HFFc6 (cell line): ENCODE results near the gene CC2D2B. TPM values are rescaled to one million over a fixed set of nuclear protein-coding genes. Genes with fewer than 3 reads are reported as not detected.

Experiments used
- DNase-seq: peaks from one replicate; pipeline ENCODE4 v3.0.0-alpha.2; 2018
- H3K27ac Mint-ChIP-seq: 2 replicates; pipeline ENCODE4 v1.8.0; 2020; ENCODE audit warnings: mild to moderate bottlenecking, mixed read lengths
- H3K27me3 Mint-ChIP-seq: 2 replicates; pipeline ENCODE4 v1.8.0; 2021; ENCODE audit warnings: mild to moderate bottlenecking, moderate library complexity, mixed read lengths; ENCODE audit not compliant: insufficient read depth
- H3K36me3 Mint-ChIP-seq: 2 replicates; pipeline ENCODE4 v1.8.0; 2021; ENCODE audit warnings: low read depth, mixed read lengths
- H3K4me1 Mint-ChIP-seq: 2 replicates; pipeline ENCODE4 v1.8.0; 2020; ENCODE audit warnings: low read depth, mixed read lengths
- H3K4me3 Mint-ChIP-seq: 2 replicates; pipeline ENCODE4 v1.8.0; 2020; ENCODE audit warnings: mild to moderate bottlenecking, moderate library complexity, mixed read lengths
- H3K9me3 Mint-ChIP-seq: 2 replicates; pipeline ENCODE4 v1.8.0; 2020; ENCODE audit warnings: mild to moderate bottlenecking, mixed read lengths
- CTCF ChIP-seq: fragments of 200-600 bp; sonication (generic); IDR thresholded peaks from 2 replicates; pipeline ENCODE4 v1.5.0; 2021; ENCODE audit warnings: antibody characterized with exemption, mild to moderate bottlenecking
- total RNA-seq, 6 experiments: library from RNA; stranded (reverse); fragmentation: NEBNext Ultra II Directional; extraction: Animal tissue kit (Norgen Biotek cat#: 25700); gene quantifications; 2 replicates in 1 of 6; 3 replicates in 5 of 6; pipeline ENCODE4 v1.2.3, GENCODE V29; 2021

Gene CC2D2B
- total RNA-seq, 6 experiments from 2014 or later: not detected

DNA sequence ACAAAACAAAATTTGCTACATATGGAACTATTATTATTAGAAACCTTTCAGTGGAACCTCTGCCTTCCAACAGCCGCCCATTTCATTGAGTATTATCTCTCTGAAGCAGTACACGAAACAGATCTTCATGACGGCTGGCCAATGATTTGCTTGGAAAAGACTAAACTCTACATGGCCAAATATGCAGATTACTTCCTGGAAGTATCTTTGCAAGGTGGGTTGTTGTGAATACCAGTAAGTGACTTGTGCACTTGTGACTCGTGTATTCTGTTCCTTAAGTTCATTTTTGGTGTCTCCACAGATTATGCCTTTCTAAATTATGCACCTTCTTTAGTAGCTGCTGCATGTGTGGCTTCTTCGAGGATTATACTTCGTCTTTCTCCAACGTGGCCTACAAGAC lies 149.0 kb downstream of the CC2D2B start:
- Mint-ChIP-seq H3K4me3 (no peak overlapping the region), H3K27ac (no peak overlapping the region), H3K36me3 (peaks cover 10% of the 10 kb centered on the region), H3K27me3 (no peaks in the 10 kb centered on the region), H3K9me3 (no peaks in the 10 kb centered on the region), H3K4me1 (no peaks in the 10 kb centered on the region)
- TF ChIP-seq CTCF: no peak
- no peak for DNase-seq

DNA sequence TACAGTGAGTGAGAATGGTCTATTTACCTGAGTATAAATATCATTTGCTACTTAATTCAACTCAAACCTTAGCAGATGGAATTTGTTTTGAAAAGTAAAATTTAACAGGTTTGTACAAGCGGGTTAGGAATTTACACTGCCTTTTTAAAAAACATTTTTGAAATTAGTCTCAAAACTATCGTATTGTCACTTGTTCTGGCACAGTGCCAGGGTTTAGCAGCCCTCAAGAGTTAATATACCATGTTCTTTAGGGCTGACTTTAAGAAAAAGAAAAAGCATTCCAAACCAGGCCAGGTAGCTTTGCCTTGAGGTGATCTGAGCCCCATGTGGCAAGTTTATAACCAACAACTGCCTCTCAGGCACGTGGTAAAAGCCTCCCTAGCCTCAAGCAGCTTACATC lies 153.5 kb downstream of the CC2D2B start:
- no peak overlapping the region for H3K4me3 Mint-ChIP-seq
- H3K9me3 Mint-ChIP-seq: no peaks in the 10 kb centered on the region
- DNase-seq: no peak
- no peak overlapping the region for H3K27ac Mint-ChIP-seq
- H3K36me3 Mint-ChIP-seq: peaks cover 14% of the 10 kb centered on the region
- H3K4me1 Mint-ChIP-seq: no peaks in the 10 kb centered on the region
- no peak for TF ChIP-seq CTCF
- no peaks in the 10 kb centered on the region for H3K27me3 Mint-ChIP-seq

DNA sequence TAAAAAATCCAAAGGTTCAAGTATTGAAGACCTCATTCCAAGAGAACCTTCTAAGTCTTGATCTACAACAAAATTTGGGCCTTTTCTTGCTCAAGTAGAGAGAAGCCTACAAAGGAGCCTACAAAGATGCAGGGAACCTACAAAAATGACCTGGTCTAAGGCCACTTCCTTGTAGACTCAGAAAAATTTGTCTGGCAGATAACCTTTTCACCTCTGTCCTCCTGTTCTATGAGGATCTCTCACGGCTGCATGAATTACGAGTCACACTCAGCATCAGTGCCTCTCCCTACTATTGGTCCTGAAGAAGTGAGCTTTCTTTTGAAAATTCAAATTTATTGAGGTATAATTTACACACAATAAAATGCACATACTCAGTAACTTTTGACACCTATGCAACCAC lies 164.9 kb downstream of the CC2D2B start:
- DNase-seq: no peak
- H3K36me3 Mint-ChIP-seq: no peaks in the 10 kb centered on the region
- H3K4me3 Mint-ChIP-seq: no peak overlapping the region
- no peaks in the 10 kb centered on the region; the same call in none of the 2 replicates for H3K27me3 Mint-ChIP-seq
- TF ChIP-seq CTCF: no peak
- no peak overlapping the region for H3K27ac Mint-ChIP-seq
- H3K9me3 Mint-ChIP-seq: no peaks in the 10 kb centered on the region
- H3K4me1 Mint-ChIP-seq: peaks cover 18% of the 10 kb centered on the region

DNA sequence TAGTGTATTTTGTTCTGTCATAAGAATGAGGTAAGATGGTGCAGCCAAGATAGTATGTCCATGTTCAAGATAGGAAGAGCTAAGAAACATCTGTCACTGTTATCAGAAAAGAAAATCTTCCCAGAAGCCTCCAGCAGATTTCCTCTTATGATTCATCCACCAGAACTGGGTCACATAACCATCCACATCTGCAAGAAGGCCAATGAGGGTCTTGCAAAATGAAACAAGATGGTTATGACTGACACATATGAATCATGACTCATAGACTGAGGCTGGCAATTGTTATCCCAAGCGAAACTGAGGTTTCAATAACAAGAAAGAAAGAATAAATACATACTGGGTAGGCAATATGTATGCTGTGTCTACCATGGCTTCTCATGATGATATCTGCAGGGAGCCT lies 165.9 kb downstream of the CC2D2B start:
- peak overlapping the region; percentile 47; the same call in 1 of the 2 replicates for H3K27ac Mint-ChIP-seq
- no peaks in the 10 kb centered on the region for H3K9me3 Mint-ChIP-seq
- H3K4me3 Mint-ChIP-seq: no peak overlapping the region
- TF ChIP-seq CTCF: no peak
- H3K4me1 Mint-ChIP-seq: peaks cover 18% of the 10 kb centered on the region
- DNase-seq: peak; percentile 61
- H3K36me3 Mint-ChIP-seq: no peaks in the 10 kb centered on the region
- H3K27me3 Mint-ChIP-seq: no peaks in the 10 kb centered on the region; the same call in none of the 2 replicates

GRCh38 chr10:96074776-96075175 lies 167.0 kb downstream of the CC2D2B start:
- TF ChIP-seq CTCF: no peak
- H3K4me1 Mint-ChIP-seq: peaks cover 18% of the 10 kb centered on the region
- H3K27me3 Mint-ChIP-seq: no peaks in the 10 kb centered on the region; the same call in none of the 2 replicates
- H3K9me3 Mint-ChIP-seq: no peaks in the 10 kb centered on the region
- H3K4me3 Mint-ChIP-seq: no peak overlapping the region
- H3K27ac Mint-ChIP-seq: no peak overlapping the region
- no peaks in the 10 kb centered on the region for H3K36me3 Mint-ChIP-seq
- no peak for DNase-seq

DNA sequence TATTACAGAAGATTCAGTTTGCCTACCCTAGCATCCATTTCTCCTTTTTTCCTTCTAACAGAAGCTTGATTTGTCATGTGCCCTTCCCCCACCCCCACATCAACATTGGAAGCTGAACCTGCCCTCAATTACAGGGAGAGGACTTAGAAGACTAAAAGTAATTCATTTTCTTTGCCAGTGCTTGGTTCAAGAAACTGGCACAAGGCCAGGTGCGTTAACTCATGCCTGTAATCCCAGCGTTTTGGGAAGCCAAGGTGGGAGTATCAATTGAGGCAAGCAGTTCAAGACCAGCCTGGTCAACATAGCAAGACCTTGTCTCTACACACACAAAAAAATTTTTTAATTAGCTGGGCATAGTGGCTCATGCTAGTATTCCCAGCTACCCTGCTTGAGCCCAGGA lies 168.2 kb downstream of the CC2D2B start:
- no peak for TF ChIP-seq CTCF
- Mint-ChIP-seq H3K27me3 (no peaks in the 10 kb centered on the region; the same call in none of the 2 replicates), H3K4me3 (no peak overlapping the region), H3K9me3 (no peaks in the 10 kb centered on the region), H3K4me1 (peaks cover 18% of the 10 kb centered on the region), H3K27ac (no peak overlapping the region), H3K36me3 (no peaks in the 10 kb centered on the region)
- DNase-seq: no peak
